K562 (cell line): ENCODE measurements around the gene GBP5. TPM values are rescaled to one million over a fixed set of nuclear protein-coding genes. Genes with fewer than 3 reads are reported as not detected.

Experiments used
- C11orf30 ChIP-seq: fragments of 450-650 bp; IDR thresholded peaks from 2 replicates; pipeline ENCODE4 v1.6.1; 2016; ENCODE audit warnings: low read depth, mild to moderate bottlenecking
- MAZ ChIP-seq, 2 experiments: fragments of 450-650 bp in 1 of 2; sonication (generic) in 1 of 2; formaldehyde crosslinking; IDR thresholded peaks in 1 of 2; conservative IDR thresholded peaks in 1 of 2; 2 replicates each; pipeline versions ENCODE4 v1.4.0 to v1.5.0; 2020; ENCODE audit warnings: mild to moderate bottlenecking in 1 of 2, missing genetic modification reagents in 1 of 2
- NFYB ChIP-seq: IDR thresholded peaks from 2 replicates; pipeline ENCODE4 v1.6.1; 2011; ENCODE audit warnings: mild to moderate bottlenecking, moderate library complexity; ENCODE audit not compliant: insufficient read length; ENCODE audit errors: extremely low read depth
- polyA plus RNA-seq, 8 experiments: library from polyadenylated mRNA; depleted of rRNA in 4 of 8; stranded (reverse) in 5 of 8; unstranded in 3 of 8; fragments of >200 nt; fragmentation: Nextera tagmentation in 2 of 8; fragmentation: Illumina TruSeq in 1 of 8; extraction: Ambion mirVana in 2 of 8; extraction: Trizol in 1 of 8; gene quantifications; 2 replicates each; pipeline versions ENCODE4 v1.2.1 to v1.2.3, GENCODE V29; 2011 to 2014; ENCODE audit warnings: inconsistent platforms in 1 of 8, missing spikeins in 1 of 8
- total RNA-seq, 7 experiments: library from RNA; depleted of rRNA in 6 of 7; stranded (reverse); fragments of >200 nt in 6 of 7; fragmentation: Illumina TruSeq in 2 of 7; extraction: Trizol in 2 of 7; gene quantifications; 2 replicates each; pipeline versions ENCODE4 v1.2.1 to v1.2.3, GENCODE V29; 2011 to 2021; ENCODE audit warnings: low replicate concordance in 1 of 7
- TF ChIP-seq, protein P1 (sequence below), 3 experiments: fragments of 200-800 bp in 1 of 3; sonication (Bioruptor generic) in 1 of 3; sonication (generic) in 1 of 3; formaldehyde crosslinking in 1 of 3; IDR thresholded peaks; 2 replicates each; pipeline versions ENCODE4 v1.6.1 to v1.8.0; 2016 to 2022; ENCODE audit warnings: mild to moderate bottlenecking in 2 of 3, missing compliant biosample characterization in 2 of 3, missing genetic modification characterization in 2 of 3, missing genetic modification reagents in 1 of 3
- TF ChIP-seq, protein P2 (sequence below): IDR thresholded peaks from 2 replicates; pipeline ENCODE4 v1.6.1; 2011; ENCODE audit warnings: borderline replicate concordance, low read depth, mild to moderate bottlenecking, moderate library complexity, low read length; ENCODE audit not compliant: insufficient read depth, poor library complexity, severe bottlenecking
- TF ChIP-seq, protein P3 (sequence below), 2 experiments: IDR thresholded peaks; 2 replicates each; pipeline ENCODE4 v1.6.1; 2012; ENCODE audit warnings: improper control_type of control experiment in 2 of 2, low read depth in 2 of 2, low read length in 2 of 2, borderline replicate concordance in 1 of 2
- TF ChIP-seq, protein P4 (sequence below): fragments of 450-650 bp; formaldehyde crosslinking; IDR thresholded peaks from 2 replicates; pipeline ENCODE4 v1.4.0; 2020; ENCODE audit warnings: mild to moderate bottlenecking, moderate library complexity

GBP5 gene
- total and polyA plus RNA-seq, 9 of the 15 experiments (the other 6 are each of a cell fraction or from before 2014, with no cell fraction given), result 0.23 to 0.91 (median 0.57) TPM

DNA sequence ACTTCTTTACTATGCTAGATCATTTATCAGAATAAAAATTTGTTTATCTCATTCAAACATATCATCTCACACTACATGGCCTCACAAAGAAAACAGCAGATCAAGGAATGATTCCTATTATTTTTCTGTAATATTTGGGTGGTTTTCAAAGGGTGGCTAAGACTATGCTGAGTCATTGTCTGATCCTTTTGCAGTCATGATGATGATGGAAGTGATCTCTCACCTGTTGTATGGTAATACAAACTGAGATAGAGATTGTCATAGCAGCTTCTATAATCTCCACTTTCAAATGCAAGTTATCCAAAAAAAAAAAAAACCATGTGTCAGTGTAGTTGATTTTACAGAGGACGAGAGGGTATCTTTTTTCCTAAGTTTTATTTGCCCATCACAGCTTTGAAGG lies 37.2 kb upstream of the GBP5 start (continued):
- TF ChIP-seq, protein P1, sequence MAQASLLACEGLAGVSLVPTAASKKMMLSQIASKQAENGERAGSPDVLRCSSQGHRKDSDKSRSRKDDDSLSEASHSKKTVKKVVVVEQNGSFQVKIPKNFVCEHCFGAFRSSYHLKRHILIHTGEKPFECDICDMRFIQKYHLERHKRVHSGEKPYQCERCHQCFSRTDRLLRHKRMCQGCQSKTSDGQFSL (CRISPR knock-in tag; IDR thresholded peaks at IDR 0.05), result no peak
- TF ChIP-seq, protein P1 (tag; IDR thresholded peaks at IDR 0.05), result no peak
- TF ChIP-seq, protein P2, sequence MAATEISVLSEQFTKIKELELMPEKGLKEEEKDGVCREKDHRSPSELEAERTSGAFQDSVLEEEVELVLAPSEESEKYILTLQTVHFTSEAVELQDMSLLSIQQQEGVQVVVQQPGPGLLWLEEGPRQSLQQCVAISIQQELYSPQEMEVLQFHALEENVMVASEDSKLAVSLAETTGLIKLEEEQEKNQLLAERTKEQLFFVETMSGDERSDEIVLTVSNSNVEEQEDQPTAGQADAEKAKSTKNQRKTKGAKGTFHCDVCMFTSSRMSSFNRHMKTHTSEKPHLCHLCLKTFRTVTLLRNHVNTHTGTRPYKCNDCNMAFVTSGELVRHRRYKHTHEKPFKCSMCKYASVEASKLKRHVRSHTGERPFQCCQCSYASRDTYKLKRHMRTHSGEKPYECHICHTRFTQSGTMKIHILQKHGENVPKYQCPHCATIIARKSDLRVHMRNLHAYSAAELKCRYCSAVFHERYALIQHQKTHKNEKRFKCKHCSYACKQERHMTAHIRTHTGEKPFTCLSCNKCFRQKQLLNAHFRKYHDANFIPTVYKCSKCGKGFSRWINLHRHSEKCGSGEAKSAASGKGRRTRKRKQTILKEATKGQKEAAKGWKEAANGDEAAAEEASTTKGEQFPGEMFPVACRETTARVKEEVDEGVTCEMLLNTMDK, result no peak
- TF ChIP-seq, protein P3, sequence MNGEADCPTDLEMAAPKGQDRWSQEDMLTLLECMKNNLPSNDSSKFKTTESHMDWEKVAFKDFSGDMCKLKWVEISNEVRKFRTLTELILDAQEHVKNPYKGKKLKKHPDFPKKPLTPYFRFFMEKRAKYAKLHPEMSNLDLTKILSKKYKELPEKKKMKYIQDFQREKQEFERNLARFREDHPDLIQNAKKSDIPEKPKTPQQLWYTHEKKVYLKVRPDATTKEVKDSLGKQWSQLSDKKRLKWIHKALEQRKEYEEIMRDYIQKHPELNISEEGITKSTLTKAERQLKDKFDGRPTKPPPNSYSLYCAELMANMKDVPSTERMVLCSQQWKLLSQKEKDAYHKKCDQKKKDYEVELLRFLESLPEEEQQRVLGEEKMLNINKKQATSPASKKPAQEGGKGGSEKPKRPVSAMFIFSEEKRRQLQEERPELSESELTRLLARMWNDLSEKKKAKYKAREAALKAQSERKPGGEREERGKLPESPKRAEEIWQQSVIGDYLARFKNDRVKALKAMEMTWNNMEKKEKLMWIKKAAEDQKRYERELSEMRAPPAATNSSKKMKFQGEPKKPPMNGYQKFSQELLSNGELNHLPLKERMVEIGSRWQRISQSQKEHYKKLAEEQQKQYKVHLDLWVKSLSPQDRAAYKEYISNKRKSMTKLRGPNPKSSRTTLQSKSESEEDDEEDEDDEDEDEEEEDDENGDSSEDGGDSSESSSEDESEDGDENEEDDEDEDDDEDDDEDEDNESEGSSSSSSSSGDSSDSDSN (IDR thresholded peaks at IDR 0.05; ENCODE audit: borderline replicate concordance in 1 of 2, low read depth in 2 of 2, low read length in 2 of 2), result no peak
- TF ChIP-seq NFYB (no peak), C11orf30 (peak; percentile 8; the same call in 1 of the 2 replicates), MAZ (CRISPR knock-in tag; conservative IDR thresholded peaks at IDR 0.05 in 1 of 2, IDR thresholded peaks at IDR 0.05 in 1 of 2) (no peak)
- TF ChIP-seq, protein P4, sequence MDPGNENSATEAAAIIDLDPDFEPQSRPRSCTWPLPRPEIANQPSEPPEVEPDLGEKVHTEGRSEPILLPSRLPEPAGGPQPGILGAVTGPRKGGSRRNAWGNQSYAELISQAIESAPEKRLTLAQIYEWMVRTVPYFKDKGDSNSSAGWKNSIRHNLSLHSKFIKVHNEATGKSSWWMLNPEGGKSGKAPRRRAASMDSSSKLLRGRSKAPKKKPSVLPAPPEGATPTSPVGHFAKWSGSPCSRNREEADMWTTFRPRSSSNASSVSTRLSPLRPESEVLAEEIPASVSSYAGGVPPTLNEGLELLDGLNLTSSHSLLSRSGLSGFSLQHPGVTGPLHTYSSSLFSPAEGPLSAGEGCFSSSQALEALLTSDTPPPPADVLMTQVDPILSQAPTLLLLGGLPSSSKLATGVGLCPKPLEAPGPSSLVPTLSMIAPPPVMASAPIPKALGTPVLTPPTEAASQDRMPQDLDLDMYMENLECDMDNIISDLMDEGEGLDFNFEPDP (CRISPR knock-in tag), result no peak
